GM21737 (cell line): Measurements from ENCODE around the gene RGN.
"Not testable (repeated sequence)": the region's sequence is repeated elsewhere in the genome, so short reads cannot be mapped to it uniquely, and the experiment has no call there.

Experiments used
- ATAC-seq: cut with Tn5 transposase; IDR thresholded peaks from one replicate; pipeline ENCODE4 v1.9.1; 2021; ENCODE audit warnings: mild to moderate bottlenecking, moderate library complexity; ENCODE audit not compliant: unreplicated experiment

The RGN gene

GRCh38 chrX:47116551-47117110 lies 38.4 kb downstream of the RGN start:
- not testable (repeated sequence) for ATAC-seq

GRCh38 chrX:47124466-47124865 lies 46.2 kb downstream of the RGN start:
- not testable (repeated sequence) for ATAC-seq

GRCh38 chrX:47129157-47129898 lies 51.1 kb downstream of the RGN start:
- peak; percentile 98 for ATAC-seq

- no peak for ATAC-seq
These were observed 51.7 kb downstream of the RGN start for GRCh38 chrX:47129899-47130358.

- no peak for ATAC-seq
These were observed 55.2 kb downstream of the RGN start for GRCh38 chrX:47133493-47133892.

- ATAC-seq, result not testable (repeated sequence)
These were observed 57.4 kb downstream of the RGN start for GRCh38 chrX:47135650-47136049.

- ATAC-seq, result no peak
These were observed 59.9 kb downstream of the RGN start for GRCh38 chrX:47138171-47138570.
